Kidney (tissue), 14 donors: ENCODE measurements around the gene WSCD2. TPM values are rescaled to one million over a fixed set of nuclear protein-coding genes. Genes with fewer than 3 reads are reported as not detected.

Source experiments
- DNase-seq, 5 donors: peaks; one replicate each; pipeline ENCODE4 v3.0.0-alpha.2; 2013 to 2020
- FAIRE-seq: peaks from 2 replicates; lab custom pipeline; 2012; peaks lifted over from hg19 to GRCh38; lab: Jason Lieb, UNC
- H3K27ac ChIP-seq, 2 donors: one replicate each; pipeline ENCODE4 v1.7.0; 2013; ENCODE audit warnings: low read depth in 2 of 2, low read length in 2 of 2, inconsistent platforms in 1 of 2
- H3K27me3 ChIP-seq: one replicate; pipeline ENCODE4 v1.7.1; 2013; ENCODE audit warnings: low read length, inconsistent platforms; ENCODE audit not compliant: control insufficient read depth, insufficient read depth
- H3K36me3 ChIP-seq, 3 donors: one replicate each; pipeline versions ENCODE4 v1.7.0 to v1.7.1; 2013; ENCODE audit warnings: low read length in 3 of 3, control low read depth in 1 of 3, inconsistent platforms in 1 of 3; ENCODE audit not compliant: insufficient read depth in 3 of 3, control insufficient read depth in 2 of 3
- H3K4me1 ChIP-seq, 3 donors: one replicate each; pipeline versions ENCODE4 v1.7.0 to v1.7.1; 2013; ENCODE audit warnings: low read length in 3 of 3, inconsistent platforms in 1 of 3, low read depth in 1 of 3; ENCODE audit not compliant: control insufficient read depth in 2 of 3, insufficient read depth in 2 of 3
- H3K4me3 ChIP-seq, 3 donors: one replicate each; pipeline versions ENCODE4 v1.7.0 to v1.8.1; 2013; ENCODE audit warnings: low read length in 3 of 3, control low read depth in 1 of 3, inconsistent platforms in 1 of 3
- H3K9ac ChIP-seq, 3 donors: one replicate each; pipeline versions ENCODE4 v1.7.0 to v1.7.1; 2013; ENCODE audit warnings: low read length in 3 of 3, control low read depth in 1 of 3, inconsistent platforms in 1 of 3
- H3K9me3 ChIP-seq, 3 donors: one replicate each; pipeline versions ENCODE4 v1.7.0 to v1.7.1; 2013; ENCODE audit warnings: low read length in 3 of 3, control low read depth in 1 of 3, inconsistent platforms in 1 of 3; ENCODE audit not compliant: control insufficient read depth in 2 of 3, insufficient read depth in 1 of 3
- intact Hi-C: fragments of 100-400 bp; cut with DNase I; formaldehyde crosslinking; loops from one replicate; pipeline ENCODE4 v1.11.1; 2022
- polyA plus RNA-seq: library from polyadenylated mRNA; stranded (reverse); fragments of 350-450 nt; fragmentation: Illumina TruSeq; extraction: RNeasy Lipid Tissue Mini Kit (QIAGEN cat#74804); gene quantifications from one replicate; pipeline ENCODE4 v1.2.3, GENCODE V29; 2014; ENCODE audit warnings: low read depth, low replicate concordance; ENCODE audit not compliant: insufficient read depth
- total RNA-seq: library from RNA; stranded (reverse); fragmentation: NEBNext Ultra II Directional; extraction: Animal tissue kit (Norgen Biotek cat#: 25700); gene quantifications from one replicate; pipeline ENCODE4 v1.2.1, GENCODE V29; 2021
- TF ChIP-seq, protein P1 (sequence below): IDR thresholded peaks from 3 replicates; pipeline ENCODE4 v1.5.1; 2012; ENCODE audit warnings: mild to moderate bottlenecking, moderate library complexity, borderline replicate concordance; ENCODE audit not compliant: insufficient read depth; ENCODE audit errors: extremely low read depth
- donor health status: control.
- donor health status: control.
- donor health status: control.
- donor health status: control.
- donor health status: control.
- donor health status: DM: yes; HTN: yes; CAD: no.
- donor health status: Normal renal cell carcinoma (clear cell type).

The WSCD2 gene
- total and polyA plus RNA-seq, 2 donors from 2014 or later = 1.6 to 2.0 TPM

DNA sequence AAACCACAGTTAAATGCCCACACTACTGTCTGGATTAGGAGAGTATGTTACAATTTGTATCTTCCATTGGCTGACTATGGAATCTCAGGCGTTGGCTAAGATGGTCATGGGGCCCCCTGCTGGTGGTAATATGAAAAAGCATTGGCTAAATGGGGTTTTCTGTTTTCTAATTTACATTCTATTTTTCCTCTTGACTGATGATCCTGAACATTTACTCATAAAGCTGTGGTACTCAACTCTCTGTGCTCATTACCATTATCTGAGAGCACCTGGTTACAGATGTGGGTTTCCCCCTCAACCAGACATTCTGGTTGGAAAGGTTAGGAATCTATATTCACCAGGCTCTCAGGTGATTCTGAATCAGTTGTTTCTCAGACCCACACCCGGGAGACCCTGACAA, 64.8 kb downstream of the WSCD2 start:
- no peaks in the 10 kb centered on the region for H3K27me3 ChIP-seq
- H3K36me3 ChIP-seq = no peaks in the 10 kb centered on the region
- H3K4me1 ChIP-seq = no peaks in the 10 kb centered on the region
- peak in 3 of 5 donors; percentile 37 to 70 (median 51) for DNase-seq
- no peak overlapping the region for H3K27ac ChIP-seq
- H3K9me3 ChIP-seq = no peaks in the 10 kb centered on the region
- TF ChIP-seq, protein P1, sequence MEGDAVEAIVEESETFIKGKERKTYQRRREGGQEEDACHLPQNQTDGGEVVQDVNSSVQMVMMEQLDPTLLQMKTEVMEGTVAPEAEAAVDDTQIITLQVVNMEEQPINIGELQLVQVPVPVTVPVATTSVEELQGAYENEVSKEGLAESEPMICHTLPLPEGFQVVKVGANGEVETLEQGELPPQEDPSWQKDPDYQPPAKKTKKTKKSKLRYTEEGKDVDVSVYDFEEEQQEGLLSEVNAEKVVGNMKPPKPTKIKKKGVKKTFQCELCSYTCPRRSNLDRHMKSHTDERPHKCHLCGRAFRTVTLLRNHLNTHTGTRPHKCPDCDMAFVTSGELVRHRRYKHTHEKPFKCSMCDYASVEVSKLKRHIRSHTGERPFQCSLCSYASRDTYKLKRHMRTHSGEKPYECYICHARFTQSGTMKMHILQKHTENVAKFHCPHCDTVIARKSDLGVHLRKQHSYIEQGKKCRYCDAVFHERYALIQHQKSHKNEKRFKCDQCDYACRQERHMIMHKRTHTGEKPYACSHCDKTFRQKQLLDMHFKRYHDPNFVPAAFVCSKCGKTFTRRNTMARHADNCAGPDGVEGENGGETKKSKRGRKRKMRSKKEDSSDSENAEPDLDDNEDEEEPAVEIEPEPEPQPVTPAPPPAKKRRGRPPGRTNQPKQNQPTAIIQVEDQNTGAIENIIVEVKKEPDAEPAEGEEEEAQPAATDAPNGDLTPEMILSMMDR = peak; percentile 72
- H3K9ac ChIP-seq = no peak overlapping the region
- intact Hi-C loops = no loop called here
- FAIRE-seq = peak; percentile 53
- H3K4me3 ChIP-seq = no peak overlapping the region

DNA sequence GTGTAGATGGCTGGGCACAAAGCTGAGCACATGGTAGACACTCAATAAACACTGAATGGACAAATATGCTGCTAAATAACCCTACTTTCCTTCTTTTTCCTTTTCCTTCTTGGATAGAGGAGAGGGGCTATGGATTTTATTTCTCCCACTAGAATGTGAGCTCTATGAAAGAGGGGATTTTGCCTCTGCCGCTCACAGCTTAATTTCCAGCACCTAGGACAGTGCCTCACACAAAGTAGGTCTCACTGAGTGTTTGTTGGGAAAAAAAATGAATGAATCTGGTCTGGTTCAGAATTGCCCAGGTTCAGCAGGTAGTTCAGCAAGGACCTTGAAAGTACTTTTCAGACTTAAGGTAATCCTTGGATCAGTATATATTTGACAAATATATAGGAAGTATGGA, 65.5 kb downstream of the WSCD2 start:
- intact Hi-C loops = no loop called here
- H3K27ac ChIP-seq = no peak overlapping the region
- no peaks in the 10 kb centered on the region for H3K27me3 ChIP-seq
- H3K4me3 ChIP-seq = no peak overlapping the region
- H3K36me3 ChIP-seq = no peaks in the 10 kb centered on the region
- FAIRE-seq (no peak), DNase-seq (no peak)
- H3K9ac ChIP-seq = no peak overlapping the region
- no peaks in the 10 kb centered on the region for H3K4me1 ChIP-seq
- H3K9me3 ChIP-seq = no peaks in the 10 kb centered on the region
- TF ChIP-seq, protein P1 = no peak

DNA sequence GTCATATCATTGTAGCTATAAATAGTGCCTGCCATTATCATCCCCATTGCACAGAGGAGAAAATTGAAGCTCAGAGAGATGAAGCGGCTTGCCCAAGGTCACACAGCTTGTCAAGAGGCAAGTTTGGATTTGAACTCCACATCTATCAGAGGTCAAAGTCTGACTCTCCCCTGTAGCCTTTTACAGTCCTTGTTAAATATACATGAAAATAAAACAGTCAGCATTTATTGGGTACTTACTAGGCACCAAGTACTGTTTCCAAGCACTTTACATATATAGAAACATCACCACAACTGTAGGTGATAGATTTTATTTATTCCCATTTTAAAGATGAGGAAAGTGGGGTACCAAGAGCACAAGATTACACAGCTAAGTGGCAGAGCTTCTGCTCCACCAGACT, 67.2 kb downstream of the WSCD2 start:
- no peaks in the 10 kb centered on the region for H3K4me1 ChIP-seq
- no peak for DNase-seq
- no peak overlapping the region for H3K9ac ChIP-seq
- no peak overlapping the region for H3K4me3 ChIP-seq
- no peaks in the 10 kb centered on the region for H3K9me3 ChIP-seq
- no peak for FAIRE-seq
- intact Hi-C loops = no loop called here
- TF ChIP-seq, protein P1 = no peak
- H3K27me3 ChIP-seq = no peaks in the 10 kb centered on the region
- no peaks in the 10 kb centered on the region for H3K36me3 ChIP-seq
- H3K27ac ChIP-seq = no peak overlapping the region

DNA sequence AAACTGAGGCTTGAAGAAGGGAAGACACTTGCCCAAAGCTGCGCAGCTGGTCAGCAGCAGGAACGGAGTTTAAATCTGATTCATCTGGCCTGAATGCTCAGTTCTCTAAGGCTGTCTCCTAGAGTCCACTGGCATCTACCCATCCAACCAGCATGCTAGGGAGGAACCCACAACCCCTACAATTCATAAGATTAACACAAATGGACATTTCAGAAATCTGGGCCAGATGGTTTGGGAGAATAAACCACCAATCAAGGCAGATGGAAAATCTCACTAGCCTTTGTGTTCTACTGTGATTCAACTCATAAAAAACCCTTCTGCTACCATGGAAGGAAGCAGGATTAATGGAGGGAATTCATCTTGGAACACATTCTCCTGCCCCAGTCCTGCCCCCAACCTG, 67.8 kb downstream of the WSCD2 start:
- TF ChIP-seq, protein P1 = no peak
- FAIRE-seq = no peak
- intact Hi-C loops = no loop called here

More for the DNA sequence above, 67.8 kb downstream of the WSCD2 start:
- Histone ChIP-seq H3K9me3 (no peaks in the 10 kb centered on the region), H3K4me1 (no peaks in the 10 kb centered on the region), H3K27me3 (no peaks in the 10 kb centered on the region), H3K36me3 (no peaks in the 10 kb centered on the region), H3K9ac (no peak overlapping the region), H3K27ac (no peak overlapping the region), H3K4me3 (no peak overlapping the region)
- no peak for DNase-seq
